ENCODE results near the gene BNC2. TPM values are rescaled to one million over a fixed set of nuclear protein-coding genes. Genes with fewer than 3 reads are reported as not detected.
"Not testable (repeated sequence)": the region's sequence is repeated elsewhere in the genome, so short reads cannot be mapped to it uniquely, and the experiment has no call there.

The BNC2 gene
- total RNA-seq, 2 donors from 2014 or later, result 16.1 to 16.9 TPM

DNA sequence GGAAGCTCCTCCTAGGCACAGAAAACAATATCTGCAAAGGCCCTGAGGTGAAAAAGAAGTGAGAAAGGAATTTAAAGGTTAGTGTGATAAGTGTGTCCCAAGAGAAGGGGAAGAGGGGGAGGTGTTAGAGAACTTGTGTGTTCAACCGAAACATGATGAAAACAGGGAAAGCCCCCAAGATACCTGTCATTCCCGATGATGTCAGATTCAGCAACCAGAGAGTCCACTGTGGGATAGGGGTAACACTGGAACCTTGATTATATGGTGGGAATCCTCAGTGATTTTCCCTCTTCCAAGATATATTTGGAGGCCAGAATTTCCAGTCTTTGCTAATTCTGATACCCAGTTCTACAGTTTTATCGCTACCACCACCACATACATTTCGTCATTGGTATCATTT lies 15.5 kb upstream of the BNC2 start:
- no peak overlapping the region for H3K4me3 ChIP-seq
- no peak overlapping the region for H3K27ac ChIP-seq
- TF ChIP-seq, protein P1, sequence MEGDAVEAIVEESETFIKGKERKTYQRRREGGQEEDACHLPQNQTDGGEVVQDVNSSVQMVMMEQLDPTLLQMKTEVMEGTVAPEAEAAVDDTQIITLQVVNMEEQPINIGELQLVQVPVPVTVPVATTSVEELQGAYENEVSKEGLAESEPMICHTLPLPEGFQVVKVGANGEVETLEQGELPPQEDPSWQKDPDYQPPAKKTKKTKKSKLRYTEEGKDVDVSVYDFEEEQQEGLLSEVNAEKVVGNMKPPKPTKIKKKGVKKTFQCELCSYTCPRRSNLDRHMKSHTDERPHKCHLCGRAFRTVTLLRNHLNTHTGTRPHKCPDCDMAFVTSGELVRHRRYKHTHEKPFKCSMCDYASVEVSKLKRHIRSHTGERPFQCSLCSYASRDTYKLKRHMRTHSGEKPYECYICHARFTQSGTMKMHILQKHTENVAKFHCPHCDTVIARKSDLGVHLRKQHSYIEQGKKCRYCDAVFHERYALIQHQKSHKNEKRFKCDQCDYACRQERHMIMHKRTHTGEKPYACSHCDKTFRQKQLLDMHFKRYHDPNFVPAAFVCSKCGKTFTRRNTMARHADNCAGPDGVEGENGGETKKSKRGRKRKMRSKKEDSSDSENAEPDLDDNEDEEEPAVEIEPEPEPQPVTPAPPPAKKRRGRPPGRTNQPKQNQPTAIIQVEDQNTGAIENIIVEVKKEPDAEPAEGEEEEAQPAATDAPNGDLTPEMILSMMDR (IDR thresholded peaks at IDR 0.05), result no peak
- no peaks in the 10 kb centered on the region for H3K4me1 ChIP-seq (ENCODE audit: control insufficient read depth in 1 of 2, low read depth in 2 of 2)
- no peaks in the 10 kb centered on the region for H3K36me3 ChIP-seq
- no peaks in the 10 kb centered on the region for H3K27me3 ChIP-seq (replicated peaks; ENCODE audit: insufficient read depth)
- no peaks in the 10 kb centered on the region for H3K9me3 ChIP-seq
- ATAC-seq (ENCODE audit: insufficient number of reproducible peaks, low FRiP score, low read depth) (no peak), DNase-seq (ENCODE audit: low spot score) (no peak)

DNA sequence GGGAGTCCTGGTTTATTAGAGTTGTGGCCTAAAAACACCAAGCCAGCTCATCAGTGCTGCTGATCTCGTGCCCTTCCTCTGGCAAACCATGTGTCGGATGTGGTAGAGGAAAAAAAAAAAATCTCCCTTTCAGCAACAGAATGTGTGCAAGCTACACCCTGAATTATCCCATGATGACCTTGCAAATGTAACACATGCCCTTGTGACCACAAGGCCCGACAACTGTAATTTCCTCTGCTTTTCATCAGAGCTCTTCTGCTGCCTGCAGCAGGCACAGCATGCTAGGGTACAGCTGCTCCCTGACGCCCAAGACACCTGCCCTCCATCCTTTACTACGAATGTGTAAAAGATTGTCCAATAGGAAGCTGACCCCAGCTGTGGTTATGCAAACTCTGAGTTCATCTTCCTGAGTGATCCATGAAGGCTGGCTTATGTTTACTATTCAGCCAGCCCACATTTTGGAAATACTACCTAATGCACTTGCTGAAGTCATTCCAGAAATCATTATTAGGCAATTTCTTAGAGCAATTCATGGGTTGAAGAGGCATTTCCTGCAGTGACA lies 14.6 kb upstream of the BNC2 start:
- DNase-seq (ENCODE audit: low spot score) (no peak), ATAC-seq (ENCODE audit: insufficient number of reproducible peaks, low FRiP score, low read depth) (peak; percentile 42)
- Histone ChIP-seq H3K36me3 (no peaks in the 10 kb centered on the region), H3K27ac (no peak overlapping the region), H3K4me1 (ENCODE audit: control insufficient read depth in 1 of 2, low read depth in 2 of 2) (no peaks in the 10 kb centered on the region), H3K27me3 (replicated peaks; ENCODE audit: insufficient read depth) (no peaks in the 10 kb centered on the region), H3K9me3 (no peaks in the 10 kb centered on the region), H3K4me3 (no peak overlapping the region)
- TF ChIP-seq, protein P1 (IDR thresholded peaks at IDR 0.05), result no peak

DNA sequence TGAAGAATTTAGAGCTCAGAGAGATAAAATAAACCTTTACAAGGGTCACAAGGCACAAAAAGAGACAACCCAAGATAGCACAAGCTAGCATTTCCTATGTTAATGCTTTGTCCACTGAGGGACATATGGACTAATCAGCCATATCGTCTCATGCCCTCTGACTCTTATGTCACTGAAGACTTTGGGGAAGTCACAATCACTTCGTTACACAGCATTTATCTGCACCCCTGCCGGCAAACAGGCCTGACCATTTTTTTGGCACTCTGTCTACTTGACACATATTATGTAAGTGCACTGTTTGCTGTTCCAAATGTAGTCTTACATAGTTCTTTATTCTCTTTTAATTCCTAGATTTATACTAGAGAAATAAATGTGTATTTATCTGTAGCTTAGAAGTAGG lies 13.9 kb upstream of the BNC2 start:
- H3K4me1 ChIP-seq (ENCODE audit: control insufficient read depth in 1 of 2, low read depth in 2 of 2), result no peaks in the 10 kb centered on the region
- H3K27me3 ChIP-seq (replicated peaks; ENCODE audit: insufficient read depth), result no peaks in the 10 kb centered on the region
- H3K9me3 ChIP-seq, result no peaks in the 10 kb centered on the region
- no peak overlapping the region for H3K27ac ChIP-seq
- H3K4me3 ChIP-seq, result no peak overlapping the region
- ATAC-seq (ENCODE audit: insufficient number of reproducible peaks, low FRiP score, low read depth), result no peak
- no peaks in the 10 kb centered on the region for H3K36me3 ChIP-seq
- DNase-seq (ENCODE audit: low spot score), result no peak
- TF ChIP-seq, protein P1 (IDR thresholded peaks at IDR 0.05), result no peak

DNA sequence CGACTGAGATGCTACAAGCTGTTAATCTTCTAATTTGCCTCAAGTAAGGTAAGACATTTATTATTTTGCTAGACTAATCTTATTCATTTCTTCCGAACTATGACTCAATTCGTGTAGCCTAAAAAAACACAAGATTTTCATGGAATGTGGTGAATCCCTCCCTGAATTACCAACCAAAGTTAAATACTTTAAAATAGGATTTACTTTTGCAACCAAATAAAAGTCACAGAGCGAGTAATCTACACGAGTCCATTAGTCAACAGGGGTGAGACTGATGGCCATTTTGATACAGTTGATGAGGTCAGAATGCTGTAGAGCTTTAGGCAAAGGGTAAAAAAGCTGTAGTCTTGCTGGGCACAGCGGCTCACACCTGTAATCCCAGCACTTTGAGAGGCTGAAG lies 13.1 kb upstream of the BNC2 start:
- Histone ChIP-seq H3K9me3 (no peaks in the 10 kb centered on the region), H3K27ac (no peak overlapping the region), H3K36me3 (no peaks in the 10 kb centered on the region), H3K27me3 (replicated peaks; ENCODE audit: insufficient read depth) (no peaks in the 10 kb centered on the region), H3K4me3 (no peak overlapping the region), H3K4me1 (ENCODE audit: control insufficient read depth in 1 of 2, low read depth in 2 of 2) (no peaks in the 10 kb centered on the region)
- DNase-seq (ENCODE audit: low spot score), result no peak
- ATAC-seq (ENCODE audit: insufficient number of reproducible peaks, low FRiP score, low read depth), result no peak
- TF ChIP-seq, protein P1 (IDR thresholded peaks at IDR 0.05), result no peak

DNA sequence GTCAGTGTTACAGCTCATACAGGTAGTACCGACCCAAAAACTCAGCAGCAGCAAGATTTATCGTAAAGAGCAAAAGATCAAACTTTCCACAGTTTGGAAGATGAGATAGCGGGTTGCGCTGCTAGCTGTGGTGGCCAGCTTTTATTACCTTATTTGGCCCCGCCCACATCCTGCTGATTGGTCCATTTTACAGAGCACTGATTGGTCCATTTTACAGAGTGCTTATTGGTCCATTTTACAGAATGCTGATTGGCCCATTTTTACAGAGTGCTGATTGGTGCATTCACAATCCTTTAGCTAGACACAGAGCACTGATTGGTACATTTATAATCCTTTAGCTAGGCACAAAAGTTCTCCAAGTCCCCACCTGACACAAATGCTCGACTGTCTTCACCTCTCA lies 12.0 kb upstream of the BNC2 start:
- H3K9me3 ChIP-seq; H3K27ac ChIP-seq; ATAC-seq (ENCODE audit: insufficient number of reproducible peaks, low FRiP score, low read depth); H3K4me3 ChIP-seq; H3K4me1 ChIP-seq (ENCODE audit: control insufficient read depth in 1 of 2, low read depth in 2 of 2); H3K36me3 ChIP-seq; DNase-seq (ENCODE audit: low spot score); H3K27me3 ChIP-seq (replicated peaks; ENCODE audit: insufficient read depth): not testable (repeated sequence)

DNA sequence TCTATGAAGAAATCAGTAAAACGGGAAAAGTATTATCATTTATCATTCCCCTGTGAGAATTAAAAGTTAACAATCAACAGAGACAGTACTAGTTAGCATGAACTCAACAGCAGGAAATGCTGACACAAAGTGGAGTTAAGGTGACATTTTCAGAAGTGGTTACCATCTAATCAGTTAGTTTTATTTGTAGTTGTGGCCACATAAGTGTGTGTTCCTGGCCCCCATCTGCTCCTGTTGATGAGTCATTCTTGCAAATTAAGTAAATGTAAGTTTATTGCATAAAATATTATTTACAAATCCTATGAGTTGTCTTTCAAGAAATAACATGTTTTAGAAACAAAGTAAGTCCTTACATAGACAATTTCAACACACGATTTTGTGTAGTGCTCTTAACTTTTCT lies 8.9 kb upstream of the BNC2 start:
- Histone ChIP-seq H3K4me3 (no peak overlapping the region), H3K9me3 (no peaks in the 10 kb centered on the region), H3K27me3 (replicated peaks; ENCODE audit: insufficient read depth) (no peaks in the 10 kb centered on the region), H3K27ac (no peak overlapping the region), H3K4me1 (ENCODE audit: control insufficient read depth in 1 of 2, low read depth in 2 of 2) (no peaks in the 10 kb centered on the region), H3K36me3 (no peaks in the 10 kb centered on the region)
- no peak for DNase-seq (ENCODE audit: low spot score)
- TF ChIP-seq, protein P1 (IDR thresholded peaks at IDR 0.05), result no peak
- no peak for ATAC-seq (ENCODE audit: insufficient number of reproducible peaks, low FRiP score, low read depth)
